GM18526 (cell line): Measurements from ENCODE around the gene TIGD6.

ENCODE experiments used
- POLR2A ChIP-seq: IDR thresholded peaks from 3 replicates; pipeline ENCODE4 v1.6.1; 2011; ENCODE audit not compliant: insufficient read length; ENCODE audit errors: extremely low read depth

The TIGD6 gene

DNA sequence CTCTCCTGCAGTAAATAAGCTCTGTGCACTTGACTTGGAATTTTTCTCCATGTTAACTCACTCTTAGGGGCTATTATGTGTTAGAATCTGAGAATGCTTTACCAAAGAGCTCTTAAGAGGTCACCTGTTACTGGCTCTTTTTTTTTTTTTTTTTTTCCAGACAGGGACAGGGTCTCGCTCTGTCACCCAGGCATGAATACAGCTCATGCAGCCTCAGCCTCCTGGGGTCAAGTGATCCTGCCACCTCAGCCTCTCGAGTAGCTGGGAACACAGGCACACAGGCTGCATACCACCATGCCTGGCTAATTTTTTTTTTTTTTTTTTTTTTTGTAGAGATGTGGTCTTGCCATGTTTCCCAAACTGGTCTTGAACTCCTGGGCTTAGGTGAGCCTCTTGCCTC, 22.2 kb upstream of the TIGD6 start:
- TF ChIP-seq POLR2A: no peak

DNA sequence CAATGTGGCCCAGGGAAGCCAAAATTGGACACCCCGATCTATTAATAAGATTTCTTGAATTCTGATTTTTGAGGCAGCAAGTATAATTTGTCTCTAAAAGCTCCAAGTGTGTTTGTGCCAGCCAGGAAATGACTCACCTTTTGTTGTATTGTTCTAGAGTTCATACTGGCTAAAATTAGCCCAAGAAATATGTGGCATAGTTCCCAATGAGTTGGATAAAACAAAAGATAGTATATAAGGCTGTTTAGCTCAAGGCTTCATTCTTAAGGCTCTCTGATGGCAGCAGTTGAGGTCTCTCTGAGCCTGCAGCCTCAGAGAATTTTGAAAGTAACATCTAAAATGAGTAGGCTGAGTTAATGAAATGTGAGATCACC, 21.7 kb upstream of the TIGD6 start:
- no peak for TF ChIP-seq POLR2A

DNA sequence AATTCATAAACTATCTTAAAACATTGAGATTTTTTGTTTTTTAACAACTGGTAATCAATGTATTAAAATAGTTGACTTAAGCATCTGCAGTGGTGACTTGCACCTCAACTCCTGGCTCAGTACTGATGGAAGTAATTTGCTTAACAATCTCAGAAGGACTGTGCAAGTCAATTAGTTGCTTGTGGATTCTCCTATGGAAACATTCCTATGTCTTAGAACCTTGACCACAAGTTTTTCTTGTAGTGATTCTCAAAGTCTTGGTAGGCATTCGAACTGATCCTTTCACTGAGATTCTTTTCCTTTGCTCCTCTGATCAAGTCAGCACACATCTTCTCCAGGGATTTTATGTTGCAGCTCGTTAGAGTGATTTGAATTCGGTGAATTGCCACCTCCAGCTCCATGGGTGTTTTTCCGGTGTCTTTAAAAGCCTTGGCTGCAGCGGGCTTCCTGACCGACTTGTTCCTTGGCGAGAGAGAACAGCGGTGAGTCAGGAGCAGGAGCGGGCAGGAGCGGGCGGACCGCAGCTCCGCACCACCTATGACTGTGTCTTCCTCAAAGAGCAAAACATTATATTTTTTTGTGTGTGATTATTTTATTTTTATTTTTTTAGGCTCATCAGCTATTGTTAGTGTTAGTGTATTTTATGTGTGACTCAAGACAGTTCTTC, 21.2 kb upstream of the TIGD6 start:
- no peak for TF ChIP-seq POLR2A

DNA sequence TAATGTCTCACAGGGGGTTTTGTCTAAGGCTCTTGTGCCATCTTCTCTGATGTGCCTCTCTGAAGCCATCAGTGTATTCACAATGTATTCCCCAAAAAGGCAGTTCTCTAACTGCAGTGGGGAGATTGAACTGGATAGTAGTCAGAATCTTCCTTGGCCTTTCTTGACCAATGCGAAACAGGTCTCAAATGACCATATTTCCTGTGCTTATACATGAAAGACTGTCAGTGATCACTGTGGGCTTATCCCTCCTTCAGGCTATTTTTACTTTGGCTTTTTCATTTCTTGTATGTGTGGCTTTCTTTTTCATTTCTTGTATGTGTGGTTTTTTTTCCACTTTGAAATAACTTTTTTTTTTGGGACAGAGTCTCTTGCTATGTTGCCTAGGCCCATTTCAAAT, 19.8 kb upstream of the TIGD6 start:
- TF ChIP-seq POLR2A: no peak

DNA sequence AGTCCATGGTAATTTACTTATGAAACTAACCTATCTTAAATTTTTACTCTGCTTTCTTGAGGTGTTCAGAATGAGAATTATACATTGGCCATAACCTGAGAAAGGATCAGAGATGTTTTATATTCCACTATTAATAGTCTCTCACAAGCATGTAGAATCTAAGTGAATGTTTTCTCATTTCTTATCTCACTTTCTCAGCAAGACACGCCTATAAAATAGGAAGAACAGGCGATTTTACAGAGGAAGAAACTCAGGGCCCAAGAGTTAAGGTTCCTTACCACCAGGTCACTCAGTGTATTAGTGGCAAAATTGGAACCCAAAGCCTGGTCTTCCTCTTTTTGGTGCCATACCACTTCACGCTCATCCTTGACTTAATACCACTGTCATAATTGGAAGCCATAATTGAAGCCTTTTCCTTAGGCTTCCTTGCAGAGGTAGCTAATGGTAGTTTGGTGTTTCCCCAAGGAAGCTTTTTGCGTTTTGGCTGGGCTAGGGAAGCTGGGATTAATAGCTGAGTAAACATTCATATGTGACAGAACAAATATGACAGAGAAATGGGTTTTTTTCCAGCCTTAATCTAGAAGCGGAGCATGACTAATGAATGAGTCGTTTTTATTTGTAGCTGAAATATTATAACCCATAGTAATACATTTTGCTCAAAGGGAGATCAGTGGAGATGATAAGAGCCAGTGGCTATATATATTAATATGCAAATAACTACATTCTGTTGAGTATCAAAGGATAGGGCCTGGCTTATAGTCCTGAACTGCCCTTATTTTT, 17.0 kb upstream of the TIGD6 start:
- TF ChIP-seq POLR2A: no peak

DNA sequence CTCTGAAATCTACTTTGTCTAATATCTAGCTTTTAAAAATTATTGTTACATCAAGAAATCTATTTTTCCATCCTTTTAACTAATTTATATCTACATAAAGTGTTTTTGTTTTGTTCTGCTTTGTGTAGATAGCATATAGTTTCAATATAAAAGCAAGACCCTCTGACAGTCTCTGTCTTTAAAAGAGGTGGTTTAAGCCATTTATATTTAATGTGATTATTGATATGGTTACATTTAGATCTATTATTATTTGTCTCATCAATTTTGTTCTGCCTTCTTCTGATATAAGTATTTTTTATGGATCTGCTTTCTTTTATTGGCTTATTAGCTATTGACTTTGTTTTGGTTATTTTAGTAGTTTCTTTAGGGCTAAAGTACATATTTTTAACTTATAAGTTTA, 16.1 kb upstream of the TIGD6 start:
- no peak for TF ChIP-seq POLR2A

DNA sequence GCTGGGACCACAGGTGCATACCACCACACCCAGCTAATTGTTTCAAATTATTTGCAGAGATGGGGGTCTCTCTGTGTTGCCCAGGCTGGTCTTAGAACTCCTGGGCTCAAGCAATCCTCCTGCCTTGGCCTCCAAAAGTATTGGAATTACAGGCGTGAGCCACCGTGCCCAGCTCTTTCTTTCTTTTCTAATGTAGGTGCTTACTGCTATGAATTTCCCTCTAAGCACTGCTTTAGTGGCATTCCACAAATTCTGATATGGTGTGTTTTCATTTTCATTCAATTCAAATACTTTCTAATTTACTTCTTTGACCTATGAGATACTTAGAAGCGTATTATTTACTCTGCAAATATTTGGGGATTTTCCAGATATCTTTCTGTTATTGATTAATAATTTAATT, 15.0 kb upstream of the TIGD6 start:
- no peak for TF ChIP-seq POLR2A

DNA sequence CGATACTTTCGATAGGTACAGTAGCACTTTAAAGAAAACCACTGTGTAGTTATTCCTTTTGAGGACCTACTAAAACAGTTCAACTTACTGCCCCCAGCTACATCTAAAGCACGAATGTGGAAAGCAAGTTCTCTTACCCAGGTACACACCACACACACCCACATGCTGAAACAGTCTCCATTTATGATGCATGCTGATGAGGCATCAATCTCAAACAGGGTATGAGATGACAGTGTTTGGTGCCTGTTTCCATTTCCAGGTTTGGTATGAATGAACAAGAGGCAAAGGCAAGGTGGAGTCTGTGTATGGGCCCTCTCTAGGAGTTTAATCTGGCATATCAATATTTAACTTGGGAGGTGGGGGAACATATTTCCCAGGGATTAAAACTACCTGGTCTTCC, 14.0 kb upstream of the TIGD6 start:
- no peak for TF ChIP-seq POLR2A

DNA sequence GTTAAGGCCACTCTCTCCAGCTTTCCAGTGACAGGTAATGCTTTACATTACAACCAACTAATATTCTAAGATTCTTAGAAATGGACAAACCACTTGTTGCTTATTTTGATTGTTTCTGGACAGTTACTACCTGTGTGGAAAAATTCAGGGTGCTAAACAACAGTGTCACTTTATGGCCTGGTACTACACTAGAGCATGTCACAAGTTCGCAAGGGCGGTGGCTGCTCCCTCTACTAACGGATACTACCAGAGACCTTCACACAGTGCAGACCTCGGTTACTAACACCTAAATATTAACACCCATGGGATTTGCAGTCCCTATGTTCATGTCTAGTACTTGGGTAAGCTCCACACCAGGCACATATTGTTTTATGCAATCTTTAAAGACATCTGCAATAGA, 13.5 kb upstream of the TIGD6 start:
- TF ChIP-seq POLR2A: no peak

DNA sequence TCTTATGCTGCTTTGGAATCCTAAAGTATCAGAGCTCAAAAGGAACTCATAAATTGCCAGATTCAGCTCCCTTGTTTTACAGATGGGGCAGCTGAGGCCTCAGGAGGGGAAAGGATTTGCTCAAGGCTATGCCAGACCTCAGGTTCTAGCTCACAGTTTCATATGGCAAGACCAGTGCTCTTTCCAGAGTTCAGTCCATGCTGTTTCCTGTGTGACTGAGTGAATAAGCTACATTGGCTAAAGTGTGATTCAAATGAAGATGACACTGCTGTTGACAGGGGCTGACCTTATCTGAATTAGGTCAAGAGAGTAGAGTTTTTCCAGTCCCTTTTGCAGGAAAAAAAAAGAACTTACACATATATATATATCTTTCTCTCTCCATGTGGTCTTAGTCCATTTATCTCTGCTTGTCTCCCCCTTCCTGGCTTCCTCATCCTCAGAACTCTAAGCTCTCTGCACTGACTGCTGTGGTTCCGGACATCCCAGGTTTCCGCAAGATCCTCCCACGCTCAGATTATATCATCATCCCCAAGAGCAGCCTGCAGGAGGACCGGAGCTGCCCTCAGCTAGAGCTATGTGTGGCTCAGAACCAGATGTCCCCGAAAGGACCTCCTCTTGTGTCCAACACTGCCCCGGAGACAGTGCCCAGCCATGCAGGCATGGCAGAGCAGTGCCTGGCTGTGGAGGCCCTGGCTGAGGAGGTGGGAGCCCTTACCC, 9.4 kb upstream of the TIGD6 start:
- TF ChIP-seq POLR2A: no peak

DNA sequence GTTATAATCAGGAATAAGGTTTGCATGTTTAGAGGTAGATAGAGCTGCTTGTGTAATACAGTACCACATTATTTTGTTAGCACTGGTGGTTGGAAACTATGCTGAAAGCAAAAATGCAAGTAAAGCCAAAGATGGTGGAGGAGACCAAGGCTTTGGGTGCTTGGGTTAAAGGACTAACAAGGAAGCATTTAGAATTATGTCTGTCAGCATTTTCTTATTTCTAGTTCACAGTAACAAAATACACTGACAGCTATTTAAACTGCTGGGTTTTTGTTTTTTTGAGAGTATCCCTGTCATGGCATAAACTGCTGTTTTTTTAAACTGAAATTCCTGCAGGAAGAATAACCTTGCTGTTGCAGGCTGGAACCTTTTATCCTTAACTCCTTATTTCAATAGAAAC, 6.6 kb upstream of the TIGD6 start:
- TF ChIP-seq POLR2A: no peak

DNA sequence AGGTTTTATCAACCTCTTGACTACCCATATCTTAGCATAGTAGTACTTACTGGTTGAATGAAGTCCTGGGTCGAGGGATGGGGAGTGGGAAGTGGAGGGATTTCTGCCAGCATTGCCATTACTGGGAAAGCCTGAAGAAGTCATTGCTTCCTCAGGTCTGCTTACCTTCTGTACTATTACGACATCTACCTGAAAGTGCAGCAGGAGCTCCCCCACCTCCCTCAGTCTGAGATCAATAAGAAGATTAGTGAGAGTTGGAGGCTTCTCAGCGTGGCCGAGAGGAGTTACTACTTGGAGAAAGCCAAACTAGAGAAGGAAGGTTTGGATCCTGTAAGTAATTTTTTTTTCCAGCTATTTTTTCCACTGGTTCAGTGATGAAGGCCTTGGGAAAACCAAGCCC, 5.9 kb upstream of the TIGD6 start:
- TF ChIP-seq POLR2A: no peak

DNA sequence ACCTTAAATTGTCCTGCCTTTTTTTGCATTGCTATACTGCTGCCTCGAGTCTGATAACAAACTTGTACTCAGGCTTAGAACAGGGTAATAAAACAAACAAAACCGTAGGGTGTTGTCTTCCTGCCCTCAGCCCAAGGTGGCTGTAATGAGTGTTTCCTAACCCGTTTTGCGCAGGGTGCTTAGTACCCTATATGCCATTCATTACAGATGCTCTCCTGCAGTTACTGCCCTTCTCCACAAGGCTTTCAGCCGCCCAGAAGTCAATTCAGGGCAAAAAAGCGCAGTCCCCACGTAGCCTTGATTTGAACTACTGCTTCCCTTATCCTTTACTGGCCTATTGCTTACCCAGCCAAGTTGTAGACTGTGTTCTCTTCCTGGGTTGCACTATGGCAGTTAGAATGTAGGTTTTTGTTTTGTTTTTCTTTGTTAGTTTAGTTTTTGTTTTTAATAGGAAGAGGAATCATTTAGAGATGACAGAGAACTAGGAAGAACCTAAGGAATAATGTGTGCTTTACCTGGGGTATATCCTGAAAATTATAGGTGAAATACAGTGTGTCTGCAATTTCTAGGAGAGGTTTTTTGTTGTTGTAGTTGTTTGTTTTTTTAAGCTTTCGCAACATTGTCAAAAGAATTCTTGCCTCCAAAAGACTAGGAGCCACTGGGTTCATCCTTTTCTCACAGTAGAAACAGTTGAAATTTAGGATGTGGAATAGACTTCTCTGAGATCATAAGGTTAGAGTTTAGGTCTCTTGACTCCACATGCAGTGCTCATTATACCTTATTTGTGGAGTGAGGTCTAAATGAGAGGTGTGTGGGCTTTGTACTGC, 1.4 kb upstream of the TIGD6 start:
- no peak for TF ChIP-seq POLR2A

DNA sequence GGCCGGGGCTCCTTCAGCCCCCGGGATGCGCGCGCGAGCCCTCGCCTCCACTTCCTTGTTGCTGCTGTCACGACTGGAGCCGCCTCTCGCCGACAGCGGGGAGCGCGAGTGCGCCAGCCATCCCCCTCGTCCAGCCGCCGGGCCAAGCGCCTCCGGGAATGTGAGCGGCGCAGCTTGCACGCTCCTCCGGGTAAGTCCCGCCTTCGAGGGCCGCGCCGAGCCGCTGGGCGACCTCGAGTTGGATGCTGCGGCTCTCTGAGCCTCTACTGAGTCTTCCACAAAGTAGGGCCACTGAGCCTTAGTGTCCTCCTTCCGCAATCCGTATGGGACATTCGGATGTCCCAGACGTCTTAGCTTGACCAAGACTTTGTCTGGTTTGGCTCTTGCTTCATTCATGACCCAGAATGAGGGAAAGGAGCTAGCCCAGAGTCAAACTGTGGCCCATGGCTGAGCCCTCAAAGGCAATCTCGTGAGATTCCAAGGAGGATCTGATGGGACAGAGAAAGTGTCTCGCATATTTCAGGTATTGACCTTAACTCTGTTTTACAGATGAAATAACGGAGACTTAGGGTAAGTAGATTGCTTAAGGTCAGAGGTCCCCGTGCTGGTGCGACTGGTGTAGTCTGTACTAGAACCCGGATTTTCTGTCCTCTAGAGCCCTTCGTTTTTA, 671 bp upstream of the TIGD6 start:
- TF ChIP-seq POLR2A: no peak

DNA sequence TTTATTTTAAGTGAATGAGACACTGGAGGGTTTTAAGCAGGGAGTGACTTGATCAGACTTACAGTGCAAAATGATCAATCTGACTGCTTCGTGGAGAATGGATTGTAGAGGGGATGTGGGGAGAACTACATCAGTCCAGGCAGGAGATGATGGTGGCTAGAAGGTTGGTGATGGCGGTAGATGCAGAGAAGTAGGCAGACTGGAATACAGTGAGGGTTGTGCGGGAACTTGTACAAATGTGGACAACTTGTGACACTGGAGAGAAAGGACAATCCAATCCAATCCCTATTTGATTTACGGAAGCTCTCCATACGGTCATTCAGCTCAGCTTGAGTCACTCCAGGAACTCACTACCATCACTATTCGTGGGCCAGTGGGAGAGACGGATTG, 593 bp downstream of the TIGD6 start:
- no peak for TF ChIP-seq POLR2A

DNA sequence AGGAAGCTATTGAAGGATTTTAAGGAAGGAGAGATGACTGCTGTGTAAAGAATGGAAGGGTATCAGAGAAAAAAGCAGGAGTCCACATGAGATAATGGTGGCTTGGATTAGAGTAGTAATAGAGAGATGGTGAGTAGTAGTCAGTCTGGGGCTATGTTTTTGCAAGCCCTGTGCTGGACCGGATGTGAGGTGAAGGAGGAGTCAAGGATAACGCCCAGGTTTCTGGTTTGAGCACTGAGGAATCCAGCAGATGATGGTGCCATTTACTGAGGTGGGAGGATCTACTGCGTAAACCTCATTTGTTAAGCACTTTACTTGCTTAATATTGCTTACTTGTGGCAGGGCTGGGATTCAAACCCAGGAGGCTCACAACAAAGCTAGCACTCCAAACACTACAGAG, 1.1 kb downstream of the TIGD6 start:
- no peak for TF ChIP-seq POLR2A

DNA sequence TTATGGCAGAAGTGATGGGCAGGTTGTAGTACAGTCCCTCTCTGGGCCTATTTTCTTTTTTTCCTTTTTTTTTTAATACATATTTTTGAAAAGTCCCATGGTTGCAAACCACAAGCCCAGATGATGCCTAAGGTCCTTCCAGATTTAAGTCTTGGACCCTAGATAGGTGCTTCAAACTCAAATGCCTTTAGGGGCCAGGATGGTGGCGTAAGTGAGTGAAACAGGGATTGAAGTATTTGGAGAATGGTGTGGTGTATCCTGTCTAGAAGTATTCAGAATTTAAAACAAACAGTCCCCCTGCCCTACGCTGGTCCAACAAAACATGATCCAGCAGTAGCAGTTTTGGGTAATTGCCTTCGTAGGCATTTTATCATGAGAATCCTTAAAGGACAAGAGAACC, 2.2 kb downstream of the TIGD6 start:
- no peak for TF ChIP-seq POLR2A
